ENCODE measurements around the gene GSTCD.

DNA sequence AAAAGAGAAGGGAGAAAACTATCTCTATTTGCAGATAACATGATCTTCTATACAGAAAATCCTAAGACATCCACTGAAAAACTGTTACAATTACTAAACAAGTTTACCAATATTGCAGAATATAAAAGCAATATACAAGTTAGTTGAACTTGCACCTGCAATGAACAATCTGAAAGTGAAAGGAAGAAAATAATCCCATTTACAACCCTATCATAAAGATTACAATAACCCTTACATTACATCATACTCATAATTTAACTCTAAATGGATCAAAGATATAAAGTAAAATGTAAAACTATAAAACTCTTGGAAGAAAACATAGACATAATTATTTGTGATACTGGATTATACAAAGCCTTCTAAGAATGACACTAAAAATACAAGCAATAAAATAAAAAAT lies 77.2 kb downstream of the GSTCD start:
- TF ChIP-seq, protein P1, sequence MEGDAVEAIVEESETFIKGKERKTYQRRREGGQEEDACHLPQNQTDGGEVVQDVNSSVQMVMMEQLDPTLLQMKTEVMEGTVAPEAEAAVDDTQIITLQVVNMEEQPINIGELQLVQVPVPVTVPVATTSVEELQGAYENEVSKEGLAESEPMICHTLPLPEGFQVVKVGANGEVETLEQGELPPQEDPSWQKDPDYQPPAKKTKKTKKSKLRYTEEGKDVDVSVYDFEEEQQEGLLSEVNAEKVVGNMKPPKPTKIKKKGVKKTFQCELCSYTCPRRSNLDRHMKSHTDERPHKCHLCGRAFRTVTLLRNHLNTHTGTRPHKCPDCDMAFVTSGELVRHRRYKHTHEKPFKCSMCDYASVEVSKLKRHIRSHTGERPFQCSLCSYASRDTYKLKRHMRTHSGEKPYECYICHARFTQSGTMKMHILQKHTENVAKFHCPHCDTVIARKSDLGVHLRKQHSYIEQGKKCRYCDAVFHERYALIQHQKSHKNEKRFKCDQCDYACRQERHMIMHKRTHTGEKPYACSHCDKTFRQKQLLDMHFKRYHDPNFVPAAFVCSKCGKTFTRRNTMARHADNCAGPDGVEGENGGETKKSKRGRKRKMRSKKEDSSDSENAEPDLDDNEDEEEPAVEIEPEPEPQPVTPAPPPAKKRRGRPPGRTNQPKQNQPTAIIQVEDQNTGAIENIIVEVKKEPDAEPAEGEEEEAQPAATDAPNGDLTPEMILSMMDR (IDR thresholded peaks at IDR 0.05; ENCODE audit: low read depth, low read length, missing input control): no peak
- no peak for TF ChIP-seq MAX (IDR thresholded peaks at IDR 0.05)
- no peak for TF ChIP-seq SP1 (IDR thresholded peaks at IDR 0.05)
- TF ChIP-seq JUND (IDR thresholded peaks at IDR 0.05): no peak
